NCI-H2029 (cell line): ENCODE measurements around the gene DCUN1D5.

Experiments
- DNase-seq: peaks from one replicate; lab custom pipeline; 2025; lab: John Stamatoyannopoulos, UW

The DCUN1D5 gene

GRCh38 chr11:103091801-103092524 is at the start of gene DCUN1D5:
DCUN1D5 (minus strand) TSS chr11:103092160; CDS start chr11:103091872, 288 bp downstream.
- peak; percentile 90 for DNase-seq

GRCh38 chr11:103125462-103125861 is 33.5 kb upstream of the DCUN1D5 start:
- no peak for DNase-seq

- no peak for DNase-seq
Measured at GRCh38 chr11:103114836-103115235, 22.9 kb upstream of the DCUN1D5 start.

- DNase-seq = no peak
Measured at GRCh38 chr11:103112364-103112763, 20.4 kb upstream of the DCUN1D5 start.

GRCh38 chr11:103111400-103111799 is 19.4 kb upstream of the DCUN1D5 start:
- DNase-seq = no peak

GRCh38 chr11:103110391-103110790 is 18.4 kb upstream of the DCUN1D5 start:
- no peak for DNase-seq

- no peak for DNase-seq
Measured at GRCh38 chr11:103109818-103110388, 17.9 kb upstream of the DCUN1D5 start.

- DNase-seq = peak; percentile 74
Measured at GRCh38 chr11:103108933-103109817, 17.2 kb upstream of the DCUN1D5 start, which contains the start of gene DYNC2H1. DYNC2H1 (plus strand) TSS chr11:103109426; CDS start chr11:103109575, 149 bp downstream.

GRCh38 chr11:103097279-103097678 is 5.3 kb upstream of the DCUN1D5 start:
- DNase-seq = no peak

- peak; percentile 16 for DNase-seq
Measured at GRCh38 chr11:103091064-103091800, 728 bp downstream of the DCUN1D5 start.

GRCh38 chr11:103086461-103086860 is 5.5 kb downstream of the DCUN1D5 start:
- DNase-seq = no peak

GRCh38 chr11:103085758-103086365 is 6.1 kb downstream of the DCUN1D5 start:
- no peak for DNase-seq

- no peak for DNase-seq
Measured at GRCh38 chr11:103079833-103080232, 12.1 kb downstream of the DCUN1D5 start.

GRCh38 chr11:103078710-103079109 is 13.2 kb downstream of the DCUN1D5 start:
- DNase-seq = no peak

GRCh38 chr11:103077554-103077953 is 14.4 kb downstream of the DCUN1D5 start:
- DNase-seq = no peak

- no peak for DNase-seq
Measured at GRCh38 chr11:103076361-103076760, 15.6 kb downstream of the DCUN1D5 start.

GRCh38 chr11:103071008-103071407 is 21.0 kb downstream of the DCUN1D5 start:
- DNase-seq = no peak

- DNase-seq = no peak
Measured at GRCh38 chr11:103070142-103070541, 21.8 kb downstream of the DCUN1D5 start.

- no peak for DNase-seq
Measured at GRCh38 chr11:103069367-103069766, 22.6 kb downstream of the DCUN1D5 start.

GRCh38 chr11:103067118-103067517 is 24.8 kb downstream of the DCUN1D5 start:
- DNase-seq = no peak

- no peak for DNase-seq
Measured at GRCh38 chr11:103061656-103062055, 30.3 kb downstream of the DCUN1D5 start.
